NCI-H446 treated with DMSO at 0.1 percent for 48 hours (cell line): ENCODE data around the gene SFSWAP.
"Not testable (repeated sequence)": the region's sequence is repeated elsewhere in the genome, so short reads cannot be mapped to it uniquely, and the experiment has no call there.

ENCODE experiments used
- DNase-seq: peaks from one replicate; lab custom pipeline; 2025; lab: John Stamatoyannopoulos, UW

The SFSWAP gene

DNA sequence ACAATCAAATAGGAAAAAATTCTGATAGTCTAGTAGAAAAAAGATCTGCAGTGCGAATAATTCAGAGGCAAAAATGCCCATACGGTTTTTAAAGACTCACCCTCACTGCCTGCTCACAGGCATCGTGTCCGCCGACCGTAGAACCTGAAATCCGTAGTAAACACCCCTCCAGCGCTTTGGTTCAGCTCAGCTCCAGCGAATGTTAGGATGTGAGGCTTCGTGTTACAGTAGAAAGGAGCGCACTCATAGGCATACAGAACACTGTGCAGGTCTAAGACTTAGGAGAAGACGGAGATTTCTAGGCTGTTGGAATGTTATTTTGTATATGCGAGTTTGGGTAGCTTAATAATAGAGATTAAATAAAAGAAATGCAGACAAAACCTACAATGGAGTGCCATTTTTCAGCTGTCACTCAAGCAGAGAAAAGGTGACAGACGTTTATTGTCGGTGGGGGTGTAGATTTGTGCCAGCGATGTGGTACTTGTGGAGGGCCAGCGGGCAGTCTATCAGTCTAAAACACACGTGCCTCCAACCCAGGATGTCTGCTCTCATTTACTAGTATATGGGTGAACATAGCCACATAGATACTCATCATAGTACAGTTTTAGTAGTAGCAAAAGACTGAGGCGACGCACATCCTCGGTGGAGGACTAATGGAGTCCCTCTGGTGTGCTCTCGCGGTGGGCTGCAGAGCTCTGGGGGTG, 25.7 kb downstream of the SFSWAP start:
- DNase-seq: no peak

DNA sequence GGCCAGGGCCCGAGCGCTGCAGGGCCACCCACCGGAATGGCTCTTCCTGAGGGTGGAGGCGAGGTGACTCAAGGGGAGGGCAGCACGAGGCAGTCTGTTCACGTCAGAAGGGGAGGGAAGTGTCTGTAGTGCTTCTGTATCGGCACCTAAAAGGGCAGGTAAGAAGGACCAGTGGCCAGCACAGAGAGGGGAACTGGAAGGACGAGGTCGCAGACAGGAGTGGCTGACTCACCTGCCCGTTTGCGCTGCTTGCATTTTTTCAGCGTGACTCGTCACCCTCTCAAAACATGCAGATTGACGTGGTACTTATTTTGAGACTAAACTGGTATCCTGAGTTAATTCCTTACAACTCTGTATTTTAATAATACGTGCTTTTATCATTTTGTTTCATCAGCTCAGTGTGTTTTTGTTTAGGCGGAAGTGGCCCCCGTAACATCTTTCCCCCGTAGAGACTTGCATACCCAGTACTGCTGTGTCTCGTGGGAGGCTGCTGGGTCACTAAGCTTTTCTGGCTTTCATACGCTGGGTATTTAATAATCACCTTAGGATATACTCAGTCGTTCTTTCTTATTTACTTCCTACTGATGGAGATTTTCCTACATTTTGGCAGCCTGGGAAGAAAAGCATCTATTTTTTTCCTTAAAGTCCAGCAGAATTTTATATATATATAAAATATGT, 26.4 kb downstream of the SFSWAP start:
- no peak for DNase-seq

DNA sequence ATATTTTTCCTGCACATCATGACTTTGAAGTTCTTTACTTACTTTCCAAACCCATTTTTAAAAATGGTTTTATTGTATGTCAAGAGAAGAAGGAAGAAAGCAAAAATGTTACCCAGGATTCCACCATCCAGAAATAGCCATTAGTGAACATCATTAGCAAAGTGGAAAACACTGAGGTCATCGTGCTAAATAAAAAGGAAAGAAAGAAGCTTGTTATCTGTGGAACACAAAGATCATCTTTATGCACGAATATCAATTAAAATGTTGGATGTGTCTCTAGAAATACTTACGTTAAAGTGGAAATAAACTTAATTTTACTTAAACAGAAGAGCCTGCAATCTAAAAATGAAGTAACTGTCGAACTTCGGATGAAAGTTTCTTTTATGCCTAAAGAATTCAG, 27.3 kb downstream of the SFSWAP start:
- DNase-seq: no peak

DNA sequence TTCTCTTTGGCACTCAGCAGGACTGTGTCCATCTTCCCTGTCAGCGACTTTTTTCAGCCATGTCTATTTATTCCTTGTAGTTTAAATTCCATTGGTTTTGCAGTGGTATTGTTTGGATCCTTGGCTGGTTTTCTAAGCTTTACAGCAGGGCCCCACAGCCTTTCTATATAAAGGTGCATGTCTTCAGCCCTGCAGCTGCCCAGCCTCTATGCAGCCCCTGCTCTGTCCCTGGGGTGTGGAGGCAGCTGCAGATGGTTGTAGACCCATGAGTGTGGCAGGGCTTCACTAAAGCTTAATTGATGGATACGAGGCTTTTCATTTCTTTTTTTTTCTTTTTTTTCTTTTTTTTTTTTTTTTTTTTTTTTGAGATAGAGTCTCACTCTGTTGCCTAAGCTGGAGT, 29.7 kb downstream of the SFSWAP start:
- DNase-seq: no peak

DNA sequence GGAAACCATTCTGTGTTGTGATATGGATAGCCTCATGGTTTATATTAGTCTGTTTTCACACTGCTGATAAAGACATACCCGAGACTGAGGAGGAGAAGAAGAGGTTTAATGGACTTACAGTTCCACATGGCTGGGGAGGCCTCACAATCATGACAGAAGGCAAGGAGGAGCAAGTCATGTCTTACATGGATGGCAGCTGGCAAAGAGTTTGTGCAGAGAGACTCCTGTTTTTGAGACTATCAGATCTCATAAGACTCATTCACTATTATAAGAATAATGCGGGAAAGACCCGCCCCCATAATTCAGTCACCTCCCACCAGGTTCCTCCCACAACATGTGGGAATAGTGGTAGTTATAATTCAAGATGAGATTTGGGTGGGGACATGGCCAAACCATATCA, 31.9 kb downstream of the SFSWAP start:
- not testable (repeated sequence) for DNase-seq

DNA sequence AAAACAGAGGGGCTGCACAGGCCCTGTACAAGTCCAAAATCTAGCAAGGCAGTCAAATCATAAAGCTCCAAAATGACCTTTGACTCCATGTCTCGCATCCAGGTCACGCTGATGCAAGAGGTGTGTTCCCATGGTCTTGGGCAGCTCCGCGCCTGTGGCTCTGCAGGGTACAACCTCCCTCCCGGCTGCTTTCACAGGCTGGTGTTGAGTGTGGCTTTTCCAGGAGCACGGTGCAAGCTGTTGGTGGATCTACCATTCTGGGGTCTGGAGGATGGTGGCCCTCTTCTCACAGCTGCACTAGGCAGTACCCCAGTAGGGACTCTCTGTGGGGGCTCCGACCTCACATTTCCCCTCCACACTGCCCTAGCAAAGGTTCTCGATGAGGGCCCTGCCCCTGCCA, 32.5 kb downstream of the SFSWAP start:
- DNase-seq: not testable (repeated sequence)

DNA sequence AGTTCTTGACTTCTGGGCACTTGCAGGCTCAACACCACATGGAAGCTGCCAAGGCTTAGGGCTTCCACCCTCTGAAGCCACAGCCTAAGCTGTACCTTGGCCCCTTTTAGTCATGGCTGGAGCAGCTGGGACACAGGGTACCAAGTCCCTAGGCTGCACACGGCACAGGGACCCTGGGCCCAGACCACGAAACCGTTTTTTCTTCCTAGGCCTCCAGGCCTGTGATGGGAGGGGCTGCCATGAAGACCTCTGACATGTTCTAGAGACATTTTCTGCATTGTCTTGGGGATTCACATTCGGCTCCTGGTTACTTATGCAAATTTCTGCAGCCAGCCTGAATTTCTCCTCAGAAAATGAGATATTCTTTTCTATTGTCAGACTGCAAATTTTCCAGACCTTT, 33.0 kb downstream of the SFSWAP start:
- not testable (repeated sequence) for DNase-seq

DNA sequence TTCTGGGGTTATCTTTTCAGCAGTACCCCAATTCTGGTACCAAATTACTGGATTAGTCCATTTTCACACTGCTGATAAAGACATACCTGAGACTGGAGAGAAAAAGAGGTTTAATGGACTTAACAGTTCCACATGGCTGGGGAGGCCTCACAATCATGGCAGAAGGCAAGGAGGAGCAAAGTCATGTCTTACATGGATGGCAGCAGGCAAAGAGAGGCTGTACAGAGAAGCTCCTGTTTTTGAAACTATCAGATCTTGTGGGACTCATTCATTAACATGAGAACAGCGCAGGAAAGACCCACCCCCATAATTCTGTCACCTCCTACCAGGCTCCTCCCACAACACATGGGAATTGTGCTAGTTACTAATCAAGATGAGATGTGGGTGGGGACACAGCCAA, 33.8 kb downstream of the SFSWAP start:
- DNase-seq: not testable (repeated sequence)

DNA sequence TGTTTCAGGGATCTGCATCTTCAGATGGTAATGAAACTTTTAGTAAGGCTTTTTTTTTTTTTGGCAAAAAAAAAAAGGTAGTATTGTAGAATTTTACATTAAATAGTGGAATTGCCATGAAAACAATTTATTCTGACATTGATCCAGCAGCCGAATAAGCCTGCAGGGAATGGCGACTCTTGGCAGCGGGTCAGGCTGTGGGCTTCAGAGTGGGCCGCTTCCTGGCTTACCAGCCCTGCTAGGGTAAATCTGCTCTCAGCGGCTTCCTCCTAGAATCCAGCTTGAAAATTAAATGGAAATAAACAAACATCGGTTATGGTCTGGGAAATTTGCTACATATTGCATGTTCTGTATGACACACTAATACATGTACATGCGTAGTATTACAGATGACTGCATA, 34.8 kb downstream of the SFSWAP start:
- DNase-seq: no peak

DNA sequence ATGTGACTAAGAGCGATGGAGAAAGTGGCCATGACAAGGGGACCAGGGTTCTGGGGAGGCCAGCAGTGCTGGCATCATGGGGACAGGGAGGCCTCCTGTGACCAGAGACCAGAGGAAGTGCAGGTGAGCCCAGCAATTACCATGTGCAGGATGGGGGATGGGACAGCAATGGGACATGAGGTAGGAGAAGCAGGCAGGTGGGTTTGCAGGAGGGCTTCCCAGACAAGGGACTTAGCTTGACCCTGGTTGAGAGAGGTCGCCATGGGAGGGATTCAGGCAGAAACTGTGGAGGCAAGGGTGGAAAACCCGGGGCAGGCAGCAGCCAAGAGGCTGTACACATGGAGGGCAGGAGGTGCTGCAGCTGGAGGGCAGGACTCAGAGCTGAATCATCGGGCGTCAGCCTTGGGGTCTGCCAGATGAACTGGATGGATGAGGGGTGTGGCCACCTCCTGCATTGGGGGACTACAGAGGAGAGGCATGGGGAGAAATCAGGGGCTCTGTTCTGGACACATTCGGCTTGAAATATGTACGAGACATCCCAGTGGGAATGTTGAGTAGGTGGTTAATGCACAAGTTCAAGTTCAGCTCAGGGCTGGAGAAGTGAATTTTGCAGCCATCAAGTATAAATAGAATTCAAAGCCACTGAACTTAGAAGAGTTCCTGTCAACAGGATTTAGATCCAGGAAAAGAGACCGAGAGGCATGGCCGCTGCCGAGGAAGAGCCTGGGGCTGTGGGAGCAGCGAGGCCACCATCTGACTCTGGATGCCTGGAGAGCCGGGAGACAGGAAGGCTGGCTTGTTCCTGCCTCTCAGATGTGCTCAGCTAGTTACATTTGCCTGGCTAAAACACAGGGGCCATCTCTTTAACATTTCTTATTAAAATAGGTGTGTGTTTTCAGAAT, 36.6 kb downstream of the SFSWAP start:
- DNase-seq: no peak

DNA sequence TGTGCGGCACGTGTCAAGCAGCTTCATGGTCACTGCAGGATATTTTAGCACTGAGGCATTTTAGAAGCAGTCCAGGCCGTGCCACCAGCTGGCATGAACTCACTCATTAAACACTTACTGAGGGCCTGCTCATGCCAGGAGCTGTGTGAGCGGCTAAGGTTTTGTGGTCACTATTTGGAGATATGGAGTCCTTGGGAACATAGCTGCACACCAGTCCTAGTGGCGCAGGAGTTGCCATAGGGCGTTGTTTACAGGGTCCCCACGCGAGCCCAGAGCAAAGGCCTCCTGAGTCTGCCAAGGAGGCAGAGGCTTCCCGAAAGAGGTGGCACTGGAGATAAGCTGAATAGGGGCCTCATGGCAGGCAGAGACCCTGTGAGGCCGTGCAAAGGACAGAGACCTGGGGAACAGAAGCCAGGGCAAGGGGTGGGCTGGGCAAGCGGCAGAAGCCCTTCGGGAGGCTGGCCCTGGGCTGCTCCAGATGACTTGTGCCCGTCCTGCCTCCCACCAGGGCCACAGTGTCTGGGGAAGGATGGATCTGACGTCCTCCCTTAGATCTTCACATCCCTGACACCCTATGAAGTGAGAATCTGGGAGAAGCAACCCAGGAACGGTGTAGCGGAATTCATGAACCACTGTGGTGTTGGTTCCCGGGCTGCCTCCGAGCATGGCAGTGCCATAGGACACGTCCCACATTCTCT, 38.9 kb downstream of the SFSWAP start:
- DNase-seq: no peak

DNA sequence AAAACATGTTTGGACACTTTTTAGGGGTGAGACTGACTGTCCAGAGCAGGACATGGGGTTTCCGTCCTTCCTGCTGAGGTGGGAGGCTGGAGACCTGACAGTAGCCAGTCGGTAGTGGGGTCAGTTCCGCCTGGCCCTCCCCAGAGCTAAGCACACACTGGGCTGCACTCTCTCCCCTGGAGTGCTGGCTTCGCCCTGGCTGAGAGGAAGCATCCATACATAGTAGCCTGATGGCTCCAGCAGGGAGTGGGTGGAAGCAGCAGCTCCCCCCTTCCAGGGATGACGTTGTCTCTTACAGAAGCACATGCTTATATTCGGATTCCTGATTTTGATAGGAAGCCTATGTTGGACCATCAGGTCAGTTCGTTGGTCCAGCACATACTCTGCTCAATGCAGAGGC, 40.4 kb downstream of the SFSWAP start:
- DNase-seq: no peak

DNA sequence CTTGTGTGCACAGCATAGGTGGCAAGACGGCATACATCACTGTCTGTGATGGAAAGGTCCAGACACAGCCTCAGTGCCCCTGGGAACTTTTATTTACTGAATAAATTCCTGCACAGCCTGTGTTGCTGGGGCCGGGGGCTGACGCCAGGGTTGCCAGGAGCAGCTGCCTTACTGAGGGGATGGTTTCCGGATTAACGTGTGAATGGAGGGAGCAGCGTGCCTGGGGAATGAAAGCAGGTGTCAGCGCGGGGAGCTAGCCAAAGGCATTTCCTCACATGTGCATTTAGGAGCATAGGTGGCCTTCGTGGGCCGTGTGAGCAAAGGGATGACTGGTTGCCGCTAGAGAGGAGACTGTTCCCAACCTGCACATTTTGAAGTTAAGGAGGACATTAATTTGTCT, 41.6 kb downstream of the SFSWAP start:
- DNase-seq: no peak

DNA sequence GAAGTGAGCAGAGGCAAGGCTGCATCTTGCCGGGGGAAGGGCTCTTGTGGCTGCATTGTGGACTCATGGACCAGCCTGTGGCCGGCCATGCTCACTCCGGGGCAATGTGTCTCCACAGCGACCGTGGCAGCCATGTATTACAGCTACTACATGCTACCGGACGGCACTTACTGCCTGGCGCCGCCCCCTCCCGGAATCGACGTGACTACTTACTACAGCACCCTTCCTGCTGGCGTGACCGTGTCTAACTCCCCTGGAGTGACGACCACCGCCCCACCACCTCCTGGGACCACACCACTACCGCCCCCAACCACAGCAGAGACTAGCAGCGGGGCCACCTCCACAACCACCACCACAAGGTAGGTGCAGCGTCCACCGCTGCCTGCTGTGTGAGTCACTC, 42.1 kb downstream of the SFSWAP start:
- DNase-seq: no peak

DNA sequence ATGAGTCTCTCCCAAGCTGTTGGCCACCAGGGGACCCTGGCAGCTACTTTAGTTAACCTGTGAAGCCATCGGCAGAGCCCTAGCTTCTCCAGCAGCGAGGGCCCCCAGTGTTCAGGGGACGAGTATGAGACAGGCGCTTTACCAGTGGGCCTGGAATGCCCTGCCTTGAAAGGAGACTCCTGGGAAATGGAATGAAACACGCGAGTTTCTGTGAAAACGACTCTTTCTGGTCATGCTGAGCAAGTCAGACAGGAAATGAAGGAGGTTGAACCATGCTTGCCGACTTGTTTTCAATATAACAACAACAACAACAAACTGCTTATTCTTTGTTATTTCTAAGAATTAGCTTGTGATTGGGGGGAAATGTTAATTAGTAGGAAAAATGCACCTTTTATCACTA, 42.9 kb downstream of the SFSWAP start:
- no peak for DNase-seq

DNA sequence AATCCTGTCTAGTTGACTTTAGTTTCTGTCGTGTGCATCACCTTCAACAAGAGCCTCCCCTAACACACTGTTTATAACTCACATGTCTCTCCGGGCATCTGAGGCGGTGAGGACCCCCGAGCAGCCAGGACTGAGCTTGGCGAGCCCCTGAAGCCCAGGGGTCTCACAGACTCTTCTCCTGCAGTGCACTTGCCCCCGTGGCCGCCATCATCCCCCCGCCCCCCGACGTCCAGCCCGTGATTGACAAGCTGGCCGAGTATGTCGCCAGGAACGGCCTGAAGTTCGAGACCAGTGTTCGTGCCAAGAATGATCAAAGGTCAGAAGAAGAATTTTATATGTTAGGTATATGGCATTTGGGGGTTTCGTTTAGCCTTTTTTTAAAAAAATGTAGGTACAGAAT, 43.3 kb downstream of the SFSWAP start:
- no peak for DNase-seq

DNA sequence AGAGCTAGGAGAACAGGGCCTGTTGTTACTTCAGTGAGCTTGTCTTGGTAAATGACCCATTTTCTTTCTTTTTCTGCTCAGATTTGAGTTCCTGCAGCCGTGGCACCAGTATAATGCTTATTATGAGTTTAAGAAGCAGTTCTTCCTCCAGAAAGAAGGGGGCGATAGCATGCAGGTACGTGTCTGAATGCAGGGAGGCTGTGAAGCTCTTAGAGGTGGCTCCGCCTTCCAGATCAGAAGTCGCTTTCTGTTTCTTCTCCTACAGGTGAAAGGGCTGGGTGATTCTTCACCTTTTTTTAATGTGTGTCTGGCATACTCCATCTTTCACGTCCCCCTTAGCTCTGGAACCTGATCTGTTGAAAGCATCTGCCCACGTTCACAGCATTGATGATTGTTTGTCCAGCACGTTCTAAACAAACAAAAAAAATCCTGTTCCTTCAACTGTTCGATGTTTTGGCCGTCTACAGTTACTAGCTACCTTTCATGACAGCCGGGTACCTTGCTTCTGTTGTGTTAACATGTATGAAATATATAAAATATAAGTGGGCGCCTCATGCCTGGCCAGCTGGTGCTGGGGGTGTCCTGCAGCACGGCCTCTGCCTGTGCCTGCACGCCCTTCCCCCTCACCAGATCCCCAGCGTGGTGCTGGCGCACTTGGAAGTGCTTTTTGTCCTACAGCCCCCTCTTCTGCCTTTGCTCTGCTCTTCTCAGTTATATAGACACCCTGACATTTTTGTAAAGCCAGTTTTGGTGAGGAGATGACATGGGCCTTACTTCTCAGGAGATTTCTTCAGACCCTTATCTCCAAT, 44.6 kb downstream of the SFSWAP start:
- DNase-seq: peak; percentile 48

DNA sequence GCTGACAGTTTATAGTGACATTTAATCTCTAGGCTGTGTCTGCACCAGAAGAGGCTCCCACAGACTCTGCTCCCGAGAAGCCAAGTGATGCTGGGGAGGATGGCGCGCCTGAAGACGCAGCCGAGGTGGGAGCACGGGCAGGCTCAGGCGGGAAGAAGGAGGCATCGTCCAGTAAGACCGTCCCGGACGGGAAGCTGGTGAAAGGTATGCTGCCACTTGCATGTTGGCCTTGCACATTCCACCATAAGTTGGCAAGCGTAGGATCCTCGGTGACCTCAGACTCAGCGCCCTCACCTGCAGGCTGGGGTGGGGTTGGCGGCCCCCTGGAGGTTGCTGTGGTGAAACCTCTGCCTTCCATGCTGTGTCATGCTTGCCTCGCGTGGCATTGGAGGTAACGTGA, 45.6 kb downstream of the SFSWAP start:
- DNase-seq: no peak

DNA sequence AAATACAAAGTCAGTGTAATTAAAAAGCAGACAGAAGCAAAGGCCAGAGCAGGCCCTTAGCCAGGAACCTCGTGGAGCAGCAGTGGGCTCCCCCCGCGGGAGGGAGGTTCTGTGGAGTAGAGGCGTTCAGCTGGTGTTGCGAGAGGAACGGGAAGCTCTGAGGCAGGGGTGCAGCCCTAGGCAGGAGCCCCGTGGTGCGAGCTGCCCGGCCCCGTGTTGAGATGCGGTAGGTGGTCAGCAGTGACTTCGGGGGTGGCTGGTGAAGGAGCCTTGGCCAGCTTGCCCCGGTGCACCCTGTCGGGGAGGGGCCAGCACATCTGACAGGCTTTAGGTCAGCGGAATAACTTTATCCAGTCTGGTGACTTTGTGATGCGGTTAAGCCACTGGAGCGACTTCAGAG, 46.2 kb downstream of the SFSWAP start:
- no peak for DNase-seq

DNA sequence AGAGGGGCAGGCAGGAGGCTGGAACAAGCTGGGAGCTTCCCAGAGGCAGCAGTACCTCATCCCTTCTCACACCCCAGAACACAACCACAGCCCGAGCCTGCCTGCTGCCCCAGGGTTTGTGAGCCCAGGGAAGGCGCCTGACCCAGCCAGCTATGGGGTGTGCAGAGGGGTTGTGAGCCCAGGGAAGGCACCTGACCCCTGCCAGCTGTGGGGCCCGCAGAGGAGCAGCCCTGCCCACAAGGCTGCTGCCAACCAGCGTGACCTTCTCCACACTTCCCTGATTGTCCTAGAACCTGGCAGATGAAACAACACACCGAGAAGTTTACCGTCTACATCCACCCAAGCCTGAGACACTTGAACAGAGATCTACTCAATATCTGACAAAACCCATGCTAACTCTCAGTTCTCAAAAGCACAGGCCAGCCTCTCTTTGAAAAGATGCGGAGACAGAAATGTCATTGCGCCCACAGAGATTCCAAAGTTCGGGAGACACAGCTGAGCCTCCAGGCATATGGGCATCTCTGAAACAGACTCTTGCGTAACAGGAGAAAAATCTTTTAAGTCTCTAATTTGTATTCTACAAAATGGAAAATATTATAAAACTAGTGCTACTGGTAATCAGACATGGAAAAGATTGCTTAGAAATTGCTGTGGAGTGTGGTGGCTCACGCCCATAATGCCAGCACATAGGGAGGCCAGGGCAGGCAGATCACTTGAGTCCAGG, 47.3 kb downstream of the SFSWAP start:
- no peak for DNase-seq

DNA sequence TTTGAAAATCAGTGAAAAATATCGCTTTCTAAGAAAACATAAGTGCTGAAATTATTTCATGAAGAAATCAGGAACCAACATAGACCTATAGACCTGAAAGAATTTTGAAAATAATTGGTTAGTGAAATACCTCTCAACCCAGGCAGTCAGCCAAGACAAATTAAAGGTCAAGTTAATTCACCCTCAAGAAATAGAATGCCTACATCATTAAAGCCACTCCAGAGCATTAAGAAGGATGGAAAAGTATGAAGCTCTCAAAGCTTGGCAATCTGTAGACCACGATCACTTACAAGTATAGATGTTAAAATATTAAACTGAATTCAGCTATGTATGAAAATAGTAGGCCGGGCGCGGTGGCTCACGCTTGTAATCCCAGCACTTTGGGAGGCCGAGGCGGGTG, 48.3 kb downstream of the SFSWAP start:
- DNase-seq: no peak
